GM12865 (cell line): ENCODE measurements around the gene RRP7A.
"Not testable (repeated sequence)": the region's sequence is repeated elsewhere in the genome, so short reads cannot be mapped to it uniquely, and the experiment has no call there.

Experiments
- DNase-seq: peaks from one replicate; pipeline ENCODE4 v3.0.0; 2010; ENCODE audit warnings: low read depth
- H3K4me3 ChIP-seq: 2 replicates; pipeline ENCODE4 v1.5.1; 2011; ENCODE audit warnings: mild to moderate bottlenecking, low read depth, low read length, control low read depth
- TF ChIP-seq, protein P1 (sequence below): IDR thresholded peaks from 2 replicates; pipeline ENCODE4 v1.5.1; 2011; ENCODE audit warnings: low read length, control low read depth, low read depth, inconsistent platforms; ENCODE audit not compliant: insufficient read depth; ENCODE audit errors: missing control alignments

Gene RRP7A

DNA sequence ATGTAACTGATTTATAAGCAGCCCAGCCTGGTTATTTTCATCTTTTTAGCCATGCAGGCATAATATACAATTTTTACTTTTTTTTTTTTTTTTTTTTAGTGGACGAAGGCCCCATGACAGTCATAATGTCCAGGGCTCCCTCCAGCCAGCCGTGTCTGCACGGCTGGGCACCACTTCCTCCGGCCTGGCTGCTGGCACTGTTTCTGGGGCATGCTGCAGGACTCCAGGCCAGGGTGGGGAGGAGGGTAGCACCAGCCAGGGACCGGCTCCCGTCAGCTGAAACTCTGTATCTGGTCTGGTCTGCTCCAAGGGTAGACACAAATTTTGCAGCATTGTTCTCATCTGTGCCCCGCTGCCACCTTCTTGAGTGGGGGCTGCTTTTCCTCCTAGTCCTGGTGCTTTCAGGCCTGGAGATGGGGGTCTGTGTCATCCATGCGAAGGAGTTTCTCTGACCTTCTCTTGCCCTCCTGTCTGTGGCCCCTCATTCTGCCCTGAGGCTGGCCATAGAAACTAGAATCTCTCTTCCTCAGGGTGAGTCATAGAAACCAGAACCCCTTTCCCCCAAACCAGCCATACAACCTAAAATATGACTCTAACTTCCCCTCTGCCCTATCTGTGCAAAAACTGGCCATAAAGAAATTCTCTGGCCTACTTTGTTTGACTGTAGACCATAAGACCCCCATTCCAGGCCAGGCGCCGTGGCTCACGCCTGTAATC, 9.2 kb upstream of the RRP7A start:
- DNase-seq = no peak
- H3K4me3 ChIP-seq = no peak overlapping the region
- TF ChIP-seq, protein P1, sequence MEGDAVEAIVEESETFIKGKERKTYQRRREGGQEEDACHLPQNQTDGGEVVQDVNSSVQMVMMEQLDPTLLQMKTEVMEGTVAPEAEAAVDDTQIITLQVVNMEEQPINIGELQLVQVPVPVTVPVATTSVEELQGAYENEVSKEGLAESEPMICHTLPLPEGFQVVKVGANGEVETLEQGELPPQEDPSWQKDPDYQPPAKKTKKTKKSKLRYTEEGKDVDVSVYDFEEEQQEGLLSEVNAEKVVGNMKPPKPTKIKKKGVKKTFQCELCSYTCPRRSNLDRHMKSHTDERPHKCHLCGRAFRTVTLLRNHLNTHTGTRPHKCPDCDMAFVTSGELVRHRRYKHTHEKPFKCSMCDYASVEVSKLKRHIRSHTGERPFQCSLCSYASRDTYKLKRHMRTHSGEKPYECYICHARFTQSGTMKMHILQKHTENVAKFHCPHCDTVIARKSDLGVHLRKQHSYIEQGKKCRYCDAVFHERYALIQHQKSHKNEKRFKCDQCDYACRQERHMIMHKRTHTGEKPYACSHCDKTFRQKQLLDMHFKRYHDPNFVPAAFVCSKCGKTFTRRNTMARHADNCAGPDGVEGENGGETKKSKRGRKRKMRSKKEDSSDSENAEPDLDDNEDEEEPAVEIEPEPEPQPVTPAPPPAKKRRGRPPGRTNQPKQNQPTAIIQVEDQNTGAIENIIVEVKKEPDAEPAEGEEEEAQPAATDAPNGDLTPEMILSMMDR = no peak

DNA sequence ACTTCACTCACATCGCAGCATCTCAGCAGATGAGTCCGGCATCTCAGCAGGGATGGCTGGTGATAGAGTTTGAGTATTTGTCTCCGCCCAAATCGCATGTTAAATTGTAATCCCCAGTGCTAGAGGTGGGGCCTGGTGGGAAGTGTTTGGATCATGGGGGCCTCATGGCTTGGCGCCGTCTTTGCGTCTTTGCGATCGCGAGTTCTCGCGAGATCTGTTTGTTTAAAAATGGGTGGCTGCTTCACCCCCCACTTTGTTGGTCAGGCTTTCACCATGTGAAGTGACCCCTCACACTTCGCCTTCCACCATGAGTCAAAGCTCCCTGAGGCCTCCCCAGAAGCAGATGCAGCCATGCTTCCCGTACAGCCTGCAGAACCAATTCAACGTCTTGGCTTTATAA, 3.0 kb upstream of the RRP7A start:
- no peak for DNase-seq
- TF ChIP-seq, protein P1 = no peak
- H3K4me3 ChIP-seq = no peak overlapping the region

DNA sequence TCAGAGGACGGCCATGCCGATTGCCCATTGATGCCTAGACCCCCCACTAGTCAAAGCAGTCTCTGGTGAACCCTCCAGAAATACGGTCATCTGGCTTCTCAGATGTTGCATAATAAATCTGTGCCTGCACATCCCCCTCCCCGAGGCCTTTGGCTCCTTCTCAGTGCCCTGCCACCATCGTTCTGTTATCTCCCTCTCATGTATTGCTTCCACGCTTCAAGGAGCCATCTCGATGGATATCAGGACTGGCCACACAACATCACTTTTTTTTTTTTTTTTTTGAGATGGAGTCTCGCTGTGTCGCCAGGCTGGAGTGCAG, 1.6 kb upstream of the RRP7A start:
- TF ChIP-seq, protein P1 = no peak
- H3K4me3 ChIP-seq = no peak overlapping the region
- no peak for DNase-seq

DNA sequence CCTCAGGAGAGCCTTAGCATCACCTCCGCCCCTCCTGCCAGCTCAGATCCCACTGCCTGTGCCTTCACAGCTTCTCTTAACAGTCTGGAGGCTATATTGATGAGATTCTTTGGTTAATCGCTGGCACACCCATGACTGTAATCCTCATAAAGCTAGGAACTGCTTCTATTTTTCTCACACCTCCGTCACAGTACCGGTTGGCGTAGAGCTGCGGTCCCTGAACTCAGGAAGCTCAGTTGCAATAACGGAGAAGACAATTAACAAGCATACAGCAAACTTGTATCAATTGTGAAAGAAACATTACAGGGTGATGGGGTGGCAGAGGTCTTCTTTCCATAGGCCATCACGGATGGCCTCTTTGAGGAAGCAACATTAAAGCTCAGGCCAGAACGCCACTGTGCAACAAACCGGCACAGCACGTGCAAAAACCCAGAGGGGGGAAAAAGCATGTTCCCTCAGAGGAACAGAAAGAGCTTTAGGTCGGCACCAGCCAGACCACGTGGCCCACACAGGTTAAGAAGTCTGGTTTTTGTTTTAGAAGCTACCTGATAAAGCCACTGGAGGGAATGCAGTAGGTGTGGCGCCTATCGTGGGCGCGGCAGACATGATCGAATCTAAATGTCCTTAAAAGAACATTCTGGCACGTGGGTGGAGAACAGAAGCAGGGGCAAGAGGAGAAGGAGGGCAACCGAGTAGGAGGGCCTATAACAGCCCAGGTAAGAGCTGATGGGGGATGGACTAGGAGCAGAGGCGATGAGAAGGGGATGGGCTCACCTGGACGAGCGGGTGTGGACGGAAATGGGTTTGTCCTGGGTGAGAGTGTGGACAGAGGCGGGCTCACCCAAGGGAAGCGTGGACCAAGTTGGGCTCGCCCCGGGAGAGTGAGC, 715 bp downstream of the RRP7A start:
- peak overlapping the region; percentile 87 for H3K4me3 ChIP-seq
- not testable (repeated sequence) for DNase-seq

DNA sequence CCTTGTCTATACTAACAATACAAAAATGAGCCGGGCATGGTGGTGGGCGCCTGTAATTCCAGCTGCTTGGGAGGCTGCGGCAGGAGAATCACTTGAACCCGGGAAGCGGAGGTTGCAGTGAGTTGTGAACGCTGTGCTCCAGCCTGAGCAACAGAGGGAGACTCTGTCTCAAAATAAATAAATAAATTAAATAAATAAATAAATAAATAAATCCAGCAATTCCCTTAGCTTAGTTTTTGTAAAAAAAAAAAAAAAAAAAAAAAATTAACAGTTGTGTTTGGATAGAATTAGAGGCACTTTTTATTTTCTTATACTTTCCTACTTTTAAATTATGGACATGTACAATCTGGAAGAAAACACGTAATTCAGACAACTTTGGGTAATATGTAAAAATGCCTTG, 2.5 kb downstream of the RRP7A start:
- not testable (repeated sequence) for H3K4me3 ChIP-seq

DNA sequence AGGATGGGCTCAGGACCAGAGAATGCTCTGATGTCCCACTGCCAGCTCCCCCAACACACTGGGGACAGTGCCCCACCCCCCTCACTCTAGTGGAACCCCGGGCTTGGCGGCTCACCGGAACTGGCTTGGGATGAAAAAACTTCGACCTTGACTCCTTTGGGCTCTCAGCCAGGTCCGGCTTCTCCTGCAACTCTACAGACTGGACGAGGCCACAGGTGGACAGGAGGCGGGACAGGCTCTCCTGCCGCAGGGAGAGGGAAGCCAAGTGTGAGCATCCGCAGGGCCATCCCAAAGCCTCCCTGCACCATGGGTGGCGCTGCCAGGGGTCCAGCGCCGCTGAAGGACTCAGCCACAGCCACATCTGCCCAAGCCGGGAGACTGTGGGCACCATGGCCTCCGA, 3.7 kb downstream of the RRP7A start:
- TF ChIP-seq, protein P1 = no peak
- no peak for DNase-seq
- no peak overlapping the region for H3K4me3 ChIP-seq

More for the DNA sequence above, 2.5 kb downstream of the RRP7A start:
- DNase-seq = not testable (repeated sequence)

DNA sequence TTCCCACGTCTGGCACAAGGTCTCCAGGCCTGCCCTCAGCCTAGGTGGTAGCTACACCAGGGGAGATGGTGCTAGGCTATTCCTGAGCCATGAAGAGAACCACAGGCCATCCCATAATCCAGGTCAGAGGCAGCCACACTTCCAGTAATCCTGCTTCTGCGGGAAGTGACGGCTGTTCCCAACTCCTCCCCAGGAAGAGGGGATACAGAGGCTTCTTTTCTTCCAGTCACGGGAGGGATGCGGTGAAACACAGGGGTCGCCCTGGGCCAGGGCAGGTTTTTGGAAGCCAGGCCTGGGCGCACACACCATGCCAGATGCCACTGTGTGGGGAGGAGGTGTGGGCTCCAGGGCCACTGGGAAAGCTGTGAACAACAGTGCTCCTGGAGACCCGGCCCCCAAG, 4.3 kb downstream of the RRP7A start:
- not testable (repeated sequence) for H3K4me3 ChIP-seq, DNase-seq

DNA sequence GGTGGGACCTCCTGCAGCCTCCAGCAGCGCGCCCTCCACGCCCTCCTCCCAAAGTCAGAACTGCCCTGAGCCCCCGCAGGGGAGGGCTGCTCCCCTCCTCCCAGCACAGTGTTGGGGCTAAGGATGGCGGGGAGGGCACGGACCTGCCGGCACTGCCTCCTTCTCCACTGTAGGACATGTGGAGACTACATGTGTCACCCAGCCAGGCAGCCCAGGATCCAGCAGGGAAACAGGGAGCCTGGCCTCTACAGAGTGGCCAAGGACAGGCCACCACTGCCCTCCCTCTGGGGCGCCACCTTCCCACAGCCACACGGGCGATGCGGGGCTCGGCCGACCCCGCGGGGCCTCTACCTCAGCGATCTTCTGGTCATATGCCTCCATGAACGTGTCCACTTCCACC, 5.3 kb downstream of the RRP7A start:
- not testable (repeated sequence) for DNase-seq, H3K4me3 ChIP-seq

DNA sequence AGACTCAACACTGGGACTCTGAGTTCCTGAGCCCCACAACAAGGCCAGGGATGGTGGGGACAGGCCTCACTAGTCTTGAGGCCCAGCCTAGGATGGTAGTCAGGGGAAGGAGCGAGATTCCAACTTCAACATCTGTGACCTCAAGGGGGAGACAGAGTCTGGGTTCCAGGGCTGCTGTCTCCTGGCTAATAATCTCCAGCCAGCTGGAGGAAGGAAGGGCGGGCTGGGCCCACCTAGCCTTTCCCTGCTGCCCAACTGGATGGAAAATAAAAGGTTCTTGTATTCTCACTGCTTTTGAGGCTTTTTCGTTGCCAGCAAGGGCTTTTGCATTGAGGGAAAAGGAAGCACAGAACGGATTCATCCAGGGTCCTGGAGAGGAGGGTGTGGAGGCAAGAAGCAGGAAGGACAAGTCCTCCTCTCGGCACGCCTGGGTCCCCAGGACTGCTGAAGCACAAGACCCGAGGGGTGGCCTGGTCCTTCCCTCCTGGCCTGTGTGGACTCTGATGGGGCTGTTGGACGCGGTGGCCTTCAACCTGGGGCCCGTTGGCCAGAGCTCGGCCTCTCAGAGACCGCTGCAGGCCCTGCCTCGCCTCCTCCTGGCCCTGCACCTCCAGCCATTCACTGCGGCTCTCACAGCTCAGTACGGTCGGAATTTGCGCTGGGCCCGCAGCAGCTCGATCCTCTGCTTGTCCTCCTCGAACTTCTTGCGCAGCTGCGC, 7.2 kb downstream of the RRP7A start:
- not testable (repeated sequence) for H3K4me3 ChIP-seq, DNase-seq
- TF ChIP-seq, protein P1 = peak; percentile 4
